Peyer's patch (tissue), 4 donors: ENCODE data around the gene ARF4.

Experiments used
- POLR2A ChIP-seq, 2 donors: fragments of 450-650 bp; IDR thresholded peaks; one replicate each; pipeline ENCODE4 v1.5.1; 2017; ENCODE audit warnings: antibody characterized with exemption in 2 of 2, mild to moderate bottlenecking in 2 of 2, moderate library complexity in 2 of 2
- TF ChIP-seq, protein P1 (sequence below), 6 experiments: fragments of 450-650 bp in 4 of 6; fragments of 200-600 bp in 2 of 6; sonication (generic) in 1 of 6; IDR thresholded peaks; one replicate each; pipeline ENCODE4 v1.5.1; 2017 to 2019; ENCODE audit warnings: antibody characterized with exemption in 6 of 6, mild to moderate bottlenecking in 3 of 6, moderate library complexity in 1 of 6

DNA sequence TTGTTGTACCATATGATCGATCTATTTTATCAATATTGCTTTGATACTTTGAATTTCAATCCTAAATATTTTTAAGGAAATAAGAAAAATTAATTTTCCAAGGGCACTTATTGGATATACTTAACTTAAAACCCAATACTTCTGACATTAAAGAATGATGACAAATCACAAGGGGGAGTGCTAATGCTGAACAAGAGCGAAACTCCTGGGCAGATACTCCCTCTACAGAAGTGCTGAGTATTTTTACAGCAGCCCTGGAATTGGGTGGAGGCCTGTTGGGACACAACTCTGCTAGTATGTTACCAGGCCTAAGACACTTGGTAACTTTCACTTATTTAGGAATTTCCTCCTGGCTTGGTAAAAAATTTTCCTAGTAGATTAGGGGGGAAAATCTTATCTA lies 49.6 kb upstream of the ARF4 start:
- no peak for TF ChIP-seq POLR2A (IDR thresholded peaks at IDR 0.05)
- TF ChIP-seq, protein P1, sequence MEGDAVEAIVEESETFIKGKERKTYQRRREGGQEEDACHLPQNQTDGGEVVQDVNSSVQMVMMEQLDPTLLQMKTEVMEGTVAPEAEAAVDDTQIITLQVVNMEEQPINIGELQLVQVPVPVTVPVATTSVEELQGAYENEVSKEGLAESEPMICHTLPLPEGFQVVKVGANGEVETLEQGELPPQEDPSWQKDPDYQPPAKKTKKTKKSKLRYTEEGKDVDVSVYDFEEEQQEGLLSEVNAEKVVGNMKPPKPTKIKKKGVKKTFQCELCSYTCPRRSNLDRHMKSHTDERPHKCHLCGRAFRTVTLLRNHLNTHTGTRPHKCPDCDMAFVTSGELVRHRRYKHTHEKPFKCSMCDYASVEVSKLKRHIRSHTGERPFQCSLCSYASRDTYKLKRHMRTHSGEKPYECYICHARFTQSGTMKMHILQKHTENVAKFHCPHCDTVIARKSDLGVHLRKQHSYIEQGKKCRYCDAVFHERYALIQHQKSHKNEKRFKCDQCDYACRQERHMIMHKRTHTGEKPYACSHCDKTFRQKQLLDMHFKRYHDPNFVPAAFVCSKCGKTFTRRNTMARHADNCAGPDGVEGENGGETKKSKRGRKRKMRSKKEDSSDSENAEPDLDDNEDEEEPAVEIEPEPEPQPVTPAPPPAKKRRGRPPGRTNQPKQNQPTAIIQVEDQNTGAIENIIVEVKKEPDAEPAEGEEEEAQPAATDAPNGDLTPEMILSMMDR (IDR thresholded peaks at IDR 0.05), result peak in 1 of 6 experiments; percentile 20
